ENCODE results near the gene PPEF1.

Gene PPEF1

GRCh38 chrX:18707426-18708049 lies at the start of gene PPEF1:
PPEF1 (plus strand) TSS chrX:18707645; CDS start chrX:18707781, 136 bp downstream.
- no peak within 1 kb of the TSS for H3K27ac Mint-ChIP-seq
- peaks cover 16% of the 10 kb centered on the region for H3K4me1 Mint-ChIP-seq
- DNase-seq, result no peak
- H3K9me3 Mint-ChIP-seq, result peaks cover 52% of the 10 kb centered on the region
- no peak within 1 kb of the TSS for H3K4me3 Mint-ChIP-seq
- no peak for TF ChIP-seq CTCF (IDR thresholded peaks at IDR 0.05)
- H3K27me3 Mint-ChIP-seq (ENCODE audit: low read depth, poor library complexity), result no peaks in the 10 kb centered on the region
- no peaks in the 10 kb centered on the region for H3K36me3 Mint-ChIP-seq (ENCODE audit: low read depth)

GRCh38 chrX:18661273-18661672 lies 46.2 kb upstream of the PPEF1 start:
- Mint-ChIP-seq H3K9me3 (peaks cover 59% of the 10 kb centered on the region), H3K27me3 (ENCODE audit: low read depth, poor library complexity) (peaks cover 3% of the 10 kb centered on the region), H3K36me3 (ENCODE audit: low read depth) (no peaks in the 10 kb centered on the region), H3K27ac (no peak overlapping the region), H3K4me3 (no peak overlapping the region), H3K4me1 (no peaks in the 10 kb centered on the region)
- DNase-seq, result no peak
- TF ChIP-seq CTCF (IDR thresholded peaks at IDR 0.05), result no peak

- Mint-ChIP-seq H3K4me3 (no peak overlapping the region), H3K4me1 (peaks cover 7% of the 10 kb centered on the region), H3K36me3 (ENCODE audit: low read depth) (no peaks in the 10 kb centered on the region), H3K27ac (no peak overlapping the region), H3K27me3 (ENCODE audit: low read depth, poor library complexity) (peaks cover 6% of the 10 kb centered on the region), H3K9me3 (peaks cover 73% of the 10 kb centered on the region)
- DNase-seq, result no peak
- no peak for TF ChIP-seq CTCF (IDR thresholded peaks at IDR 0.05)
Measured at GRCh38 chrX:18664947-18665346, 42.5 kb upstream of the PPEF1 start.

GRCh38 chrX:18666614-18667013 lies 40.8 kb upstream of the PPEF1 start:
- Mint-ChIP-seq H3K4me1 (peaks cover 7% of the 10 kb centered on the region), H3K36me3 (ENCODE audit: low read depth) (no peaks in the 10 kb centered on the region), H3K9me3 (peaks cover 74% of the 10 kb centered on the region), H3K4me3 (no peak overlapping the region), H3K27me3 (ENCODE audit: low read depth, poor library complexity) (peaks cover 6% of the 10 kb centered on the region), H3K27ac (no peak overlapping the region)
- DNase-seq, result no peak
- no peak for TF ChIP-seq CTCF (IDR thresholded peaks at IDR 0.05)

- no peak for DNase-seq
- Mint-ChIP-seq H3K27me3 (ENCODE audit: low read depth, poor library complexity) (peaks cover 12% of the 10 kb centered on the region), H3K27ac (no peak overlapping the region)
Measured at GRCh38 chrX:18668071-18668835, 39.2 kb upstream of the PPEF1 start.

More at GRCh38 chrX:18668071-18668835, 39.2 kb upstream of the PPEF1 start:
- Mint-ChIP-seq H3K36me3 (ENCODE audit: low read depth) (no peaks in the 10 kb centered on the region), H3K4me1 (peaks cover 7% of the 10 kb centered on the region), H3K4me3 (no peak overlapping the region), H3K9me3 (peaks cover 77% of the 10 kb centered on the region)
- TF ChIP-seq CTCF (IDR thresholded peaks at IDR 0.05), result no peak

Data from nephron progenitor cell (in vitro differentiated cells).